Stimulated activated CD8-positive, alpha-beta memory T cell treated with anti-CD3 and anti-CD28 coated beads, Interleukin-7, amount 100 ng/mL, for 1 hour (primary cell): ENCODE measurements around the gene FUT8.
"Not testable (repeated sequence)": the region's sequence is repeated elsewhere in the genome, so short reads cannot be mapped to it uniquely, and the experiment has no call there.

Experiments
- DNase-seq, 2 donors: peaks; one replicate each; pipeline ENCODE4 v3.0.0-alpha.2; 2020; ENCODE audit warnings: low read depth in 2 of 2

Gene FUT8

DNA sequence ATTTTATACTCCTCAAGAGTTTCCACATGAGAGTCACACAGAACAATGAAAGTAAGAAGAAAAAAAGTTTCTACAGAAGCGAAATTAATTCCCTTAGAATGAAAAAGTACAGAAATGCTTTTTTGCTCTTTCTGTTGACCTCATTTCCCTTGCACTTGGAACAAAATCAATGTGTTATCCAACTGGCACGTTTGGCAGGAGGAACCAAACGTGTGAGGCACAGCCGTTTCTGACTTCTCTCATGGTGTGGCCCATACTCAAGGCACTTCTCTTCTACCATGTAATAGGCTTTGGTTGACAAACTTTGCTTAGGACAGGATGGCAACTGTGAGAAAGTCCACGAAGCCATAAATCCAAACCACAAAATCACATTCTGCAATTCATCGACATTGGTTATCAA is 297.0 kb downstream of the FUT8 start:
- DNase-seq = no peak

DNA sequence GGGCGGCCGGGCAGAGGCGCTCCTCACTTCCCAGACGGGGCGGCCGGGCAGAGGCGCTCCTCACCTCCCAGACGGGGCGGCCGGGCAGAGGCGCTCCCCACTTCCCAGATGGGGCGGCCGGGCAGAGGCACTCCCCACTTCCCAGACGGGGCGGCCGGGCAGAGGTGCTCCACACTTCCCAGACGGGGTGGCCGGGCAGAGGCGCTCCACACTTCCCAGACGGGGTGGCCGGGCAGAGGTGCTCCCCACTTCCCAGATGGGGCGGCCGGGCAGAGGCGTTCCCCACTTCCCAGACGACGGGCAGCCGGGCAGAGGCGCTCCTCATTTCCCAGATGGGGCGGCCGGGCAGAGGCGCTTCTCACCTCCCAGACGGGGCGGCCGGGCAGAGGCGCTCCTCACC is 304.3 kb downstream of the FUT8 start:
- not testable (repeated sequence) for DNase-seq

DNA sequence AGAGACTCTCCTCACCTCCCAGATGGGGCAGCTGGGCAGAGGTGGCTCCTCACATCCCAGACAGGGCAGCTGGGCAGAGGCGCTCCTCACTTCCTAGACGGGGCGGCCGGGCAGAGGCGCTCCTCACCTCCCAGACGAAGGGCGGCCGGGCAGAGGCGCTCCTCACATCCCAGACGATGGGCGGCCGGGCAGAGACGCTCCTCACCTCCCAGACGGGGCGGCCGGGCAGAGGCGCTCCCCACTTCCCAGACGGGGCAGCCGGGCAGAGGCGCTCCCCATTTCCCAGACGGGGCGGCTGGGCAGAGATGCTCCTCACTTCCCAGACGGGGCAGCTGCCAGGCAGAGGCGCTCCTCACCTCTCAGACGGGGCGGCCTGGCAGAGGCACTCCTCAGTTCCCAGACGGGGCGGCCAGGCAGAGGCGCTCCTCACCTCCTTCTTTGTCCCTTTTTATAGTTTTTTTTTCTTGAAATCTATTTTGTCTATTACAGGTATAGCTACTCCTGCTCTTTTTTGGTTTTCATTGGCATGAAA is 304.9 kb downstream of the FUT8 start:
- DNase-seq = not testable (repeated sequence)

DNA sequence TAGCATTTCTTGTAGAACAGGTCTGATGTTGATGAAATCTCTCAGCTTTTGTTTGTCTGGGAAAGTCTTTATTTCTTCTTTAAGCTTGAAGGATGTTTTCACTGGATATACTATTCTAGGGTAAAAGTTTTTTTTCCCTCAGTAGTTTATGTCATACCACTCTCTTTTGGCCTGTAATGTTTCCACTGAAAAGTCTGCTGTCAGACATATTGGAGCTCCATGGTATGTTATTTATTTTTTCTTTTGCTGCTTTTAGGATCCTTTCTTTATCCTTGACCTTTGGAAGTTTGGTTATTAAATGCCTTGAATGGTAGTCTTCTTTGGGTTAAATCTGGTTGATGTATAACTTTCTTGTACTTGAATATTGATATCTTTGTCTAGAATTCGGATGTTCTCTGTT is 306.1 kb downstream of the FUT8 start:
- DNase-seq = no peak

DNA sequence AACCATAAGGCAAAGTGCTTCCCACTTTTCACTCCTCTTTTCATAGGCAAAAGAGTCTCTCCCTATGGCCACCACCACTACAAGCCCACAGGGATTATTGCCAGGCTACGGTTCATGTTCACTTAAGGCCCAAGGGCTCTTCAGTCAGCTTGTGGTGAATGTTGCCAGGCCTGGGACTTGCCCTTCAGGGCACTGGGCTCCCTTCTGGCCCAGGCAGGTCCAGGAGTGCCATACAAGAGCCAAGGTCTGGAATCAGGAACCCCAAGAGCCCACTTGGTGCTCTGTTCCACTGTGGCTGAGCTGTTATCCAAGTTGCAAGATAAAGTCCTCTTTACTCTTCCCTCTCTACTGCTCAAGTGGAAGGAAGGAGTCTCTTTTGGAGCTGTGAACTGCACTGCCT is 307.6 kb downstream of the FUT8 start:
- no peak for DNase-seq

DNA sequence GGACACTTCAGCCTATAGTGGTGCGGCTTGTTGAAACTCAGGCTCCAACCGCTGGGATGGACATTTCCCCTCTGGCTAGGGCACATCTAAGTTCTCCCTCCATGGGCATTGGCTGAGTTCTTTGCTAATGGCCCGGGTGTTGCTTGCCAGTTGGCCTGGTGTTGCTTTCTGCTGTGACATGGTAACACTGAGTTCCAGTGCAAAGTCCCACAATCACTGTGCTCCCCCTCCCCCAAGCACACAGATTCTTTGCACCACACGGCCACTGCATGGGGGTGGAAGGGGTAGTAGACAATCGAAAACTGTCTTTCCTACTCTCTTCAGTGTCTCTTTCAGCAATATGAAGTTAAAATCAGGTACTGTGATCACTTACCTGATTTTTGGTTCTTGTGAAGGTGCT is 308.2 kb downstream of the FUT8 start:
- DNase-seq = no peak

DNA sequence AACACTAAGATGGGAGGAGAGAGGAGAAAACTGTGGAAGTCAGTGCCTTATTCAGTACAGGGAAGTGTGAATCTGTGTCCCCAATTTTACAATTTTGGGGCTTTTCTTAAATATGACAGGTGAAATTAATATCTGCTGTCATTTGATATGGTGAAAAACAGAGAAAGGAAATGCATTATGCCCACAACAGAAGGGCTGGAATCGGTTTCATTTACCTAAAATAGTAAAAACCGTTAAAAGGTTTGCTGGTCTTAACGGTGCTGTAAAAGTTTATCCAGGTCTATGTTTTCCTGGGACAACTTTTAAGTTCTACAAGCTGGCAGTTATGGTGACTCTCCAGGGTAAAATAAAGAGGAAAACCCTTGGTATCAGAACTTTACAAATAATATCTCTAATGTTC is 310.8 kb downstream of the FUT8 start:
- DNase-seq = no peak

DNA sequence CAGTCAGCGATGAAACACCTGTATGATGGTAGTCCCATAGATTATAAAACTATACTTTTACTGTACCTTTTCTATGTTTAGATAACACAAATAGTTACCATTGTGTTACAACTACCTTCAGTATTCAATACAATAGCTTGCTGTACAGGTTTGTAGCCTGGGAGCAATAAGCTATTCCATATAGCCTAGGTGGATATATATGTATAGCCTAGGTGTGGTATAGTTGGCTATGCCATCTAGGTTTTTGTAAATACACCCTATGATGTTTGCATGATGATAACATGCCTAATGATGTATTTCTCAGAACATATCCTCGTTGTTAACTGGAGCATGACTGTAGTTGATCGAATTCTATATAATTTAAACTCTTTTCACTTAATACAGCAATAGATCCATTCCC is 316.1 kb downstream of the FUT8 start:
- no peak for DNase-seq

DNA sequence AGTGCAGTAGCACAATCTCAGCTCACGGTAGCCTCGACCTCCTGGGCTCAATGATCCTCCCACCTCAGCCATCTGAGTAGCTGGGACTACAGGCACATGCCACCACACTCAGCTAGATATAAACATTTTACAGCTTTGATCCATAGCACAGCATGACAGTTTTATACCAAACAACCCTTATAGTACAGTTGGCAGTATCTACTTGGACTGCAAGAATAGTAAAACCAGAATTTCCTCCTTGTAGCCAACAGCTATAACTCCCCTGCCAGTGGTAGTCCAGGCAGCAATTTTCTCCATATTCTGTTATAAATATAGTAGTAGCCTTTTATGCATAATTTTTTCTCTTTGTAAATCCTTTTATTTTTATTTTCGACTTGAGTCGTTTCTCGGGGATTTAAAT is 317.0 kb downstream of the FUT8 start:
- DNase-seq = no peak

DNA sequence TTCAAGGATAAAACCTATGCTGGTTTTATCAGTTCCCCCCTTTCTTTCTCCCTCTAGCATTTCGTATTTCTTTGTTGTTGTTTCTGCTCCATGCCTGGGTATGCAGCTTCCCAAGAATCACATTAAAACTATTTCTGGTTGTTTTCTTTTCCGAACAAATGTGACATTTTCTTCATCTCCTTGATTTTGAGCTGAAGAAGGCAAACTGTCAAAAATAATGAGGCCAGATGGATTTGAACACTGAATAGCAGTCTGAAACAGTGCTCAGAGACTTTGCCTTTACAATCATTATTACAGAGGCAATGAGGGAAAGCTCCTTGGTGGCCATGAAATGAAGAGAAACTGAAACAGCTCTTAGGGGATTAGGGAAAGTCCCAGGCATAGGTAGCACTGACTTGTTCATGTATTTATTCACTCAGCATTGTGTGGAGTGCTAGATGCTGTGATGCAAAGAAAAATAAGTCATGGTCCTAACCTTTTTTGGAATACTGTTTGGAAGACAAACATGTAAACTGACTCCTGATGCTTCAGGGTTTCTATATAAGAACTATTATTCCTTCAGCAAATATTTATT is 319.5 kb downstream of the FUT8 start:
- no peak for DNase-seq

DNA sequence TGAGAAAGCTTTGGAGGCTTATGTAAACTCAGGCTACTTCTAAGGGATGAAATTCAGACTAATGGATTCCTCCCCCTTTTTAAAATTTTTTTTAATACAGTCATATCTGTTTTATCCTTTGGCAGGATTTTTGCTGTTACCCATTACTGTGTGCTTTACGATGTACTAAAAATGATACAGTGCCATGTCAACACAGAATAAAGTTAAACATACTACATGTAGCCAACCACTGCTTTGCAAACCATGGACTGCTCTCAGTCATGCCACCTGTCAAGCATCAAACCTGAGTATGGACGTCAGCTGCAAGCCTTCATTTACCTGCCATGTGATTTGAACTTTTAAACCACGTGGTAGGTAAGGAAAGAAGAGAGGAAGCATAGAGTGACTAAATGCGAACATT is 325.8 kb downstream of the FUT8 start:
- DNase-seq = no peak

DNA sequence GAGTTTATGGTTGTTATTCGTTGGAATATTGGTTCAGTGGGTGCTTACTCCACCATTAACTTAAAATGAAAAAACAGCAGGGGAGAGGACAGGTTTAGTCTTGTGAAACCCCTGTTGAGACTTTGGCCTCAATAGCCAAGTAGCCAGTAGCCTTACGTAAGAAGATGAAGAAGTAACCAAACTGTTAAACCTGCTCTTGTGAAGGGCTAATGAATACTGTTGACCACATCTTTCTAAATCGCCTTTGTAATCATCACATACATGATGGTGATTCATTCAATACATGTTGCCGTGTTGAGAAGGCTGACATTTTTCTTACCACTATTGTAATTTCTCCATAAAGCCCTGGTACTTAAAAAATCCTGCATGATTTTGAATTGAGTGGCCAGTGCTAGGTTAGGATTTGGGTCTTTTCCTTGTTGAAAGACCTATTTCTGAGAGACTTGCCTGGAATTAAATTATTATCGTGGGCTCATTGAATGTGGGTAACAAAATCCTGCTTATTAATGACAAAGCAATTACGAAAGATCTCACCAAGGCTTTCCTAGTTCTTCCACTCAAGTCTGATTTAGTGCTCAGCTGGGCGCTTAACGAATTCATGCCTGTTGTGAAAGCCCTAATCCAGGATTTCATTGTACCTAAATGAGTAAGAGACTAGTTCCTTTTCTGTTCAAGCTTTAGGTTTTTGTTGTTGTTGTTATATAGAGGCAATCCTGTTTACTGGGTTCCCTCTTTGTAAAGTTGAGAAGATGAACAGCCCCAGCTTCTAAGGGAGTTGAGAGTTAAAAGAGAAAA is 333.1 kb downstream of the FUT8 start:
- no peak for DNase-seq

DNA sequence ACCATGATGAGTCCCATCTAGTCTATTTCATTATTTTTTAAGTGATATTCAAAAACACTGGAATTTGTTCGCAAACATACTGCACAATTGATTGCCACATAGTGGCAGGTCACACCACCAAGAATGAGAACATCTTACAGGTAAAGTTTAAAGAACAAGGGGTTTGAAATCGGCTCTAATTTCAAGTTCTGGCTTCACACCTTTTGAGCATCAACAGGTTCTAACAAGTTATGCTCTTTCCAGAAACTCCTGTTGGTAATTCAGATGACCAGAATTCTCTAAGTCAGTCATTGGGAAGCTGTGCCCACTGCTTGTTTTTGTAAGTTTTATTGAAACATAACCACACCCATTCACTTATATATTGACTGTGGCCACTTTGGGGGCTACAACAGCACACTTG is 336.3 kb downstream of the FUT8 start:
- DNase-seq = no peak

DNA sequence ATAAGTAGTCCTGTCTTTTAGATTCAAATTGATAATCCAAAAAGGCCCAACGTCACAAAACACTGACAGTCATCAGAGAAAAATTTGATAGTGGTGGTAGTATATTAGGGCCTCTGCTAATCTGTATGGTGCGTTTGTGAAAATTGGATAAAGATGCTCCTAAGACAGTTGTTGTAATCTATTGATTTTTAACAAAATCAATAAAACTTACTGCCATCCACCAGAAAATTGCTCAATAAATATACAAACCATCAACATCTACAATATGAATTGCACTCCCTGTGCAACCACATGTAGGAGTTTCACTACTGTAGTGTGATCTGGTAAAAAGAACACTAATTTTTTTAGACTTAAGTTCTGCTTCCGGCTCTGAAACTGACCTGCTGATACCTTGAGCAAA is 336.8 kb downstream of the FUT8 start:
- DNase-seq = no peak

DNA sequence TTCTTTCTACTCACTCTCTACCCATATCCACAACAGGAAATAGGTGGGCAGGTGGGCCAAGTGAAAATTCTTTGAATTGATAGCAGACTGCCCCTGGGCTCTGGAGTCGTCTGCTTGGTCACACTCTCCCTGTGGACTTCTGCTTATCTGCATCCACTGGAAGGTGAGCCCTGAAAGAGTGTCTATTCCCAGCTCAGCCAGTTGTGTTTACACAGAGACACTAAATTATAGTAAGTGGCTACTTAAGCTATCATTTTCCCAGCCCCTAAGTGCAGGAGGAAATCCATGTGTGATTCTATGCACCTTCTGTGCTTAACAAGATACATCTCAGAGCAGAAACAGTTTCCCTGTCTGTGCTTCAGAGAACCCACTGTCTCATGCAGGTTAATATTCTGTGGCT is 338.4 kb downstream of the FUT8 start:
- no peak for DNase-seq

DNA sequence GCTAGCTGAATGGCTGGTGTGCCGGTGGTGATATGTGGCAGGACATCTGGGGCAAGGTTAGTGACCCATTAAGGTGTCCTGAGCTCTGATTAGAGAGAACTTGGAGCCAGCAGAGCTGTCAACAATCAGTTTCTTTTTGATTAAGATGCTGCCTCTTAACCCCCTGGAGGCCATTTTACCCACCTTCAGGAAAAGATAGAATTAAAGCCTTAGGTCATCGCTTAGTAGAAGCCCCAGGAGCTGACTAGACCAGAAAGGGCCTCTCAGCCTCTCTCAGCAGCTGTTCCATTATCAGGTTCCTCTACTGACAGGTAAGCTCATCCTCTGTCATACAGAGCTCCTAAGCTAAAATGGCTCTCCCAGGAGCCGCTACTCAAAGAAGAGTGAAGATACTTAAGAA is 339.0 kb downstream of the FUT8 start:
- DNase-seq = no peak

DNA sequence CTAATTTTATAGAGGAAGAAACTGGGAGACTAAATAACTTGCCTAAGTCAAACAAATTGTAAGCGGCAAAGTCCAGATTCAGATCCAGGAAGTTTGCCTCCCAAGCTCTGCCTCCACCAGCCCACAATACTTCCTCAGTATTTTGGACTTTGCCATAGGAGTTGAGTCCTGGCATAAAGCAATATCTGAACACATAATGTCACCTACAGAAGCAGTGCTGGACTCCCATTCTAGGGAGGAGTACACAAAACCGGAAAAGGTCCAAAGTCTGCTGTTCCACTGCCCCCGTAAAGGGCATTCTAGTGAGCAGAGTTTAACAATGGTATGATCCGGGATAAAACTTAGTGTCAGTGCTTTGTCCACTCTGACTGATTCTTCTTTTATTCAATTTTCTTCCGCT is 340.5 kb downstream of the FUT8 start:
- DNase-seq = no peak

DNA sequence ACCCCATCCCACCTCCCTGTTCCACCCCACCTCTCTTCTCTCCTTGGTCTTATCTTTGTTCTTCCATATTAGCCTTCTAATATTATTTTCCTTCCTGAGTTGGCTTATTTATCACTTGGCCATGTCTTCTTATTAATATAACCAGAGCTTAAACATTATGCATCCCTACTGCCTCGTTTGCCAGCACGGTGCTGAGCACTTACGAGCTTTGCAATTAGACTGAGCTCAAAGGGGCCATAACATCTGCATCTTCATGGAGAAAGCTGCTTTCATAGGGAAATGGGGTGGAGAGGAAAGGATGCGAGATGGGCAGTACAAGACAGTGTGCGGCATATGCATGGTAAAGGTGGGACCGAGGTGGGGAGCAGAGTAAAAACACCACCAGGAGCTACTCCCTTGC is 342.8 kb downstream of the FUT8 start:
- no peak for DNase-seq

DNA sequence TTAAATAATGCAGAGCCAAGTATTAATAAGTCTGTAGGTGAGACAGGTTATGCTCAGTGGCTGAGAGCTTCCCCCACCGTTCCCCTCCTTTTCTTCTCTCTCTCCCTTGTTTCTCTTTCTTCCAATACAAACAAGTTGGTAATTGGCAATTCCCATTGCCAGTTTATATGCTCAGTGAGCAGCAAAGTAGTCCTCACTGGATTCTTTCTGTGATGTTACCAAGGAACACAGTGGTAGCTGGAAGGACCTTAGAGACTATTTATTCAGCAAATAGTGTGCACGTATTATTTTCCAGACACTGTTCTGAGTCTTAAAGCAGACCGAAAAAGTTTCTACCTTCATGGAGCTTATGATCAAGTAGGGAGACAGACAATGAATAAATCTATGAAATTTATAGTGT is 344.4 kb downstream of the FUT8 start:
- no peak for DNase-seq

DNA sequence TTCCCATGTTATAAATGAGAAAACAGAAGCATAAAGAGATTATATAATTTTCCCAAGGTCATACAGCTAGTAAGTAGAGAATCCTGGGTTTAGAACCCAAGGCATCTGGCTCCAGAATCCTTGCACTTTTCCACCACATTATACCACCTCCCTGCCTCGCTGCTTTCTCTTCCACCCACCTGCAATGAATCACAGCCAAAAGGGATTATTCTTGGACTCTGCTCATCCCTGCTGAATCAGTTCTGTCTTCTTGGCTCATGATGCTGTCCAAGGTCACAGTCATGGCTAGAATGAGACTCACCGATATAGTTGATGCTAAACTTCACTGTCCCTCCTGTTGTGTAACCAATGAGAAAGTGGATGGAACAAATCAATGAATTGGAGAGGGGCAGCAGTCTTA is 356.6 kb downstream of the FUT8 start:
- DNase-seq = no peak

DNA sequence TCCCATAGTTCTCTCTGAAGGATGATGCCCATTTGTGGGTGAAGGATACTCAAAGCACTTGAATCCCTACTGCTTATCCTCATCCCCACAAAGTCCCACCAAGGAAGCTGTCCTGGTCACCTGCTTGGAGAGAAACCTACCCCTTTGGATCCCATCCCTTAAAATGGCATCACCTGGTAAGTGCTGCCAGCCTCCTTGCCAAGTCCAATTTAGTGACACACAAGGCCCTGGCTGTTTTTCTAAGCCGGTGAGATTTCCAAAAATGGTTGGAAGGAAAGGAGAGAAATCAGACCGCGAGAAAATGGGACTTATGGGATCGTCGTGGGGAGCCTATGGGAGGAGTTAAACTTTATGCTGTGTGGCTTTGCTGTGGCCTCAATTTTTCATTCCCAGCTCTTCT is 358.2 kb downstream of the FUT8 start:
- DNase-seq = no peak

DNA sequence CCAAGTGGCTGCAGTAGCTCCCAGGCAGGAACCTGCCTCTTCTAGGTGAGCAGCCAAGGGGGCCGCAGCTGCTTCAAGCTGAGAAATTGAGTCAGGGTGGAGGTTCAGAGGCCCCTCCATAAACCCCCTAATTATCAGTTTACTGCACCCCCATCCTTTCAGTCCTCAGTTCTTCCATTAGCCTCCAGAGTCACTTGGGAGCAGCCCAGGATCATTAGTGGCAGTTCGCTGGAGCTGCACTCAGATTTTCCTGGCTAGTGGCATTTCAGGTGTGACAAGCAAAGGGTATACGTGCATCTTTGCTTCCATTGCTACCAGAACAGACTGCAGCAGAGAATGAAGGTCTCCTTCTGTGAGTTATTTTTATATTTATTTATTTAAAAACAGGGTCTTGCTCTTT is 358.7 kb downstream of the FUT8 start:
- no peak for DNase-seq

DNA sequence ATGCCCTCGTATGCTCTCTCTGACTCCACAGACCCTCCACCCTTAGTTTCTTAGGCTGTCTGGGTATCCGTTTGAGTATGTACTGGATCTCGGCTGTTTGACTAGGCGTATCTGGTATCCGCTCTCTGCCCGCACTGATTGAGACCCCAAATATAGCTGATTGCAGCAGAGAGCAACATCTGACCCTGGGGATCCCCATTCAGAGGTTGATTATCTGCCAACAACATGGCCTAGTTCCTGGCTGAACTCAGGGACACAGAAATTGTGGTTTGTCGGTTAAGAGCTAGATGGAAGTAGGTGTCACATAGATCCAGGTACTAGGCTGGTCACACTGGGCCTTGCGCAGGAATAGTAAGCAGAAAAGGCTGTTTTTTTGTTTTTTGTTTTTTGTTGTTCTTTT is 359.9 kb downstream of the FUT8 start:
- no peak for DNase-seq
